Endothelial cell of umbilical vein (primary cell): Measurements from ENCODE around the gene PKD1. TPM values are rescaled to one million over a fixed set of nuclear protein-coding genes. Genes with fewer than 3 reads are reported as not detected.

Experiments
- BruUV-seq: library from RNA; stranded (reverse); fragments of 400-500 nt; replicated peaks from 2 replicates; lab custom pipeline; 2021; lab: Mats Ljungman, UMichigan
- CTCF ChIA-PET: fragments of 300-600, 350-600 bp; sonication (Branson Sonifier 250); formaldehyde crosslinking; loops from one replicate; lab custom pipeline; 2021; ENCODE audit warnings: antibody characterized with exemption, inconsistent platforms; lab: Charles Lee
- POLR2A ChIA-PET: fragments of 300-600, 350-600 bp; sonication (Branson Sonifier 250); formaldehyde crosslinking; loops from one replicate; lab custom pipeline; 2021; ENCODE audit warnings: antibody characterized with exemption, inconsistent platforms; lab: Charles Lee
- DNase-seq: peaks from one replicate; pipeline ENCODE4 v3.0.0-alpha.2; 2011; ENCODE audit warnings: low read depth, low spot score
- FAIRE-seq: peaks from 2 replicates; lab custom pipeline; 2011; peaks lifted over from hg19 to GRCh38; lab: Jason Lieb, UNC
- H2AFZ ChIP-seq: 2 replicates; pipeline ENCODE4 v1.6.0; 2012; ENCODE audit warnings: low read depth, low read length, control low read depth, inconsistent platforms
- H3K27ac ChIP-seq: 2 replicates; pipeline ENCODE4 v1.5.1; 2011; ENCODE audit warnings: low read depth, mild to moderate bottlenecking, control low read depth, low read length, moderate library complexity; ENCODE audit not compliant: insufficient read depth
- H3K27me3 ChIP-seq, 2 experiments: 2 replicates each; pipeline versions ENCODE4 v1.6.0 to v1.6.1; 2011; ENCODE audit warnings: low read length in 2 of 2, mixed read lengths in 1 of 2; ENCODE audit not compliant: control insufficient read depth in 2 of 2, insufficient read depth in 2 of 2
- H3K36me3 ChIP-seq, 2 experiments: 2 replicates in 1 of 2; 3 replicates in 1 of 2; pipeline ENCODE4 v1.5.1; 2011; ENCODE audit warnings: low read length in 2 of 2, mild to moderate bottlenecking in 1 of 2, moderate library complexity in 1 of 2; ENCODE audit not compliant: control insufficient read depth in 2 of 2, insufficient read depth in 2 of 2; ENCODE audit errors: extremely low read depth in 1 of 2
- H3K4me1 ChIP-seq: 3 replicates; pipeline ENCODE4 v1.5.1; 2011; ENCODE audit warnings: mild to moderate bottlenecking, low read length; ENCODE audit not compliant: control insufficient read depth, insufficient read depth; ENCODE audit errors: extremely low read depth
- H3K4me2 ChIP-seq: 2 replicates; pipeline ENCODE4 v1.6.1; 2011; ENCODE audit warnings: low read length, control low read depth, mixed read lengths; ENCODE audit not compliant: insufficient read depth
- H3K4me3 ChIP-seq, 3 experiments: fragments of 200-600 bp in 1 of 3; sonication (generic), shearing (Covaris generic) in 1 of 3; replicated peaks in 1 of 3; 2 replicates each; pipeline ENCODE4 v1.5.1; 2011 to 2016; ENCODE audit warnings: control low read depth in 3 of 3, low read length in 3 of 3, mild to moderate bottlenecking in 2 of 3, inconsistent platforms in 1 of 3, low read depth in 1 of 3, moderate library complexity in 1 of 3; ENCODE audit not compliant: insufficient read depth in 1 of 3
- H3K79me2 ChIP-seq: 2 replicates; pipeline ENCODE4 v1.6.0; 2012; ENCODE audit warnings: low read length, inconsistent platforms; ENCODE audit not compliant: control insufficient read depth, insufficient read depth
- H3K9ac ChIP-seq: replicated peaks from 2 replicates; pipeline ENCODE3; 2011; ENCODE audit warnings: low read length, control low read depth; ENCODE audit not compliant: insufficient read depth; ENCODE audit errors: extremely low read depth
- H3K9me1 ChIP-seq: replicated peaks from 3 replicates; pipeline ENCODE4 v1.6.0; 2011; ENCODE audit warnings: mild to moderate bottlenecking, low read length; ENCODE audit not compliant: control insufficient read depth, insufficient read depth; ENCODE audit errors: extremely low read depth
- H3K9me3 ChIP-seq: replicated peaks from 2 replicates; pipeline ENCODE4 v1.5.1; 2012; ENCODE audit warnings: low read length, inconsistent platforms; ENCODE audit not compliant: control insufficient read depth, insufficient read depth
- H4K20me1 ChIP-seq: replicated peaks from 2 replicates; pipeline ENCODE3; 2011; ENCODE audit warnings: mild to moderate bottlenecking, low read length; ENCODE audit not compliant: control insufficient read depth, insufficient read depth; ENCODE audit errors: extremely low read depth
- CTCF ChIP-seq, 2 donors: IDR thresholded peaks; 1 replicate in 1 of 2; 2 replicates in 1 of 2; pipeline ENCODE4 v1.5.1; 2011; ENCODE audit warnings: low read length in 2 of 2, mild to moderate bottlenecking in 2 of 2, moderate library complexity in 2 of 2, control low read depth in 1 of 2, inconsistent platforms in 1 of 2, low read depth in 1 of 2; ENCODE audit not compliant: insufficient read depth in 1 of 2; ENCODE audit errors: extremely low read depth in 1 of 2
- EZH2 ChIP-seq: IDR thresholded peaks from 2 replicates; pipeline ENCODE4 v1.6.1; 2012; ENCODE audit warnings: borderline replicate concordance, low read depth, mild to moderate bottlenecking, moderate library complexity, low read length, inconsistent platforms; ENCODE audit not compliant: severe bottlenecking
- FOS ChIP-seq: IDR thresholded peaks from 2 replicates; pipeline ENCODE4 v1.6.1; 2011; ENCODE audit warnings: mild to moderate bottlenecking, low read length, moderate library complexity, borderline replicate concordance; ENCODE audit not compliant: insufficient read depth
- GATA2 ChIP-seq: IDR thresholded peaks from 2 replicates; pipeline ENCODE4 v1.7.0; 2011; ENCODE audit warnings: low read depth, mild to moderate bottlenecking, moderate library complexity, mixed read lengths, low read length; ENCODE audit not compliant: insufficient read length, insufficient read depth
- JUN ChIP-seq: IDR thresholded peaks from 2 replicates; pipeline ENCODE4 v1.6.1; 2011; ENCODE audit warnings: borderline replicate concordance, low read depth; ENCODE audit not compliant: insufficient read length, insufficient read depth
- MYC ChIP-seq: IDR thresholded peaks from one replicate; pipeline ENCODE4 v1.6.1; 2011; ENCODE audit warnings: mild to moderate bottlenecking, low read depth, low read length
- dilution Hi-C: fragments of 300-500 bp; cut with MboI; formaldehyde crosslinking; loops from one replicate; pipeline ENCODE4 v1.15.0; 2019; ENCODE audit warnings: low sequenced_read_pairs; ENCODE audit not compliant: extremely low pct_ligation_motif_present
- intact Hi-C: fragments of 100-400 bp; cut with micrococcal nuclease; formaldehyde crosslinking; loops from one replicate; pipeline ENCODE4 v1.10.0; 2022
- polyA plus RNA-seq, 4 experiments: library from polyadenylated mRNA; depleted of rRNA in 3 of 4; stranded (reverse) in 3 of 4; unstranded in 1 of 4; fragments of >200 nt; gene quantifications; 2 replicates each; pipeline versions ENCODE4 v1.2.1 to v1.2.3, GENCODE V29; 2011 to 2012; ENCODE audit warnings: missing spikeins in 1 of 4
- total RNA-seq: library from RNA; stranded (reverse); gene quantifications from 2 replicates; pipeline ENCODE4 v1.2.3, GENCODE V29; 2021

The PKD1 gene
- total and polyA plus RNA-seq, 2 donors (not counting 3 experiments of a cell fraction or from before 2014, with no cell fraction given), result 52.5 to 102 TPM

- FAIRE-seq (no peak), DNase-seq (no peak)
- H3K27ac ChIP-seq, result no peak overlapping the region
- ChIA-PET CTCF (interaction anchor here (0.9 to 1.4 kb wide), 3 partner anchors 14 to 69 kb away, joined by 3 to 4 read pairs (median 4); no protein-coding TSS in a partner anchor), POLR2A (no interaction called here)
- H3K9me1 ChIP-seq, result no peaks in the 10 kb centered on the region
- dilution Hi-C loops (no loop called here), intact Hi-C loops (no loop called here)
- H3K4me2 ChIP-seq, result no peak overlapping the region
- BruUV-seq, result no TSS peak
- H2AFZ ChIP-seq, result no peak overlapping the region
- H3K9me3 ChIP-seq, result no peaks in the 10 kb centered on the region
- TF ChIP-seq GATA2 (no peak), EZH2 (no peak), JUN (no peak), MYC (no peak), CTCF (IDR thresholded peaks at IDR 0.05; ENCODE audit: extremely low read depth in 1 of 2, insufficient read depth in 1 of 2, low read depth in 1 of 2, low read length in 2 of 2) (no peak), FOS (no peak)
- no peaks in the 10 kb centered on the region for H3K79me2 ChIP-seq
- H3K36me3 ChIP-seq, result peaks cover 2 to 37% of the 10 kb centered on the region in 2 experiments
- H4K20me1 ChIP-seq, result no peaks in the 10 kb centered on the region
- H3K27me3 ChIP-seq, result no peaks in the 10 kb centered on the region
- no peak overlapping the region for H3K9ac ChIP-seq
- H3K4me3 ChIP-seq, result no peak overlapping the region
- H3K4me1 ChIP-seq, result no peaks in the 10 kb centered on the region
Observed at GRCh38 chr16:2070576-2071453, 64.9 kb downstream of the PKD1 start.
